Liver (tissue), 9 donors: ENCODE data around the gene TIGD1. TPM values are rescaled to one million over a fixed set of nuclear protein-coding genes. Genes with fewer than 3 reads are reported as not detected.

Source experiments
- DNase-seq: peaks from one replicate; pipeline ENCODE4 v3.0.0-alpha.2; 2017; ENCODE audit warnings: low spot score
- H3K27ac ChIP-seq, 2 donors: one replicate each; pipeline ENCODE4 v1.7.0; 2013; ENCODE audit warnings: inconsistent platforms in 2 of 2, low read length in 2 of 2, control low read depth in 1 of 2, low read depth in 1 of 2, mild to moderate bottlenecking in 1 of 2
- H3K27me3 ChIP-seq, 4 donors: one replicate each; pipeline versions ENCODE4 v1.6.1 to v1.7.0; 2013; ENCODE audit warnings: low read length in 3 of 4, inconsistent platforms in 1 of 4, mild to moderate bottlenecking in 1 of 4, moderate library complexity in 1 of 4; ENCODE audit not compliant: control insufficient read depth in 4 of 4, insufficient read depth in 4 of 4
- H3K36me3 ChIP-seq, 4 donors: one replicate each; pipeline versions ENCODE4 v1.6.1 to v1.7.0; 2013; ENCODE audit warnings: low read length in 3 of 4, mild to moderate bottlenecking in 3 of 4, low read depth in 1 of 4, moderate library complexity in 1 of 4; ENCODE audit not compliant: control insufficient read depth in 4 of 4, insufficient read depth in 3 of 4
- H3K4me1 ChIP-seq, 4 donors: one replicate each; pipeline versions ENCODE4 v1.6.1 to v1.7.0; 2013; ENCODE audit warnings: low read length in 3 of 4, mild to moderate bottlenecking in 3 of 4, moderate library complexity in 1 of 4; ENCODE audit not compliant: control insufficient read depth in 4 of 4, insufficient read depth in 4 of 4
- H3K4me3 ChIP-seq, 3 donors: one replicate each; pipeline versions ENCODE4 v1.6.1 to v1.7.0; 2013; ENCODE audit warnings: low read length in 3 of 3, control low read depth in 1 of 3, low read depth in 1 of 3, mild to moderate bottlenecking in 1 of 3
- H3K9ac ChIP-seq, 2 donors: one replicate each; pipeline ENCODE4 v1.7.0; 2013; ENCODE audit warnings: low read length in 2 of 2, mild to moderate bottlenecking in 2 of 2, moderate library complexity in 2 of 2, control low read depth in 1 of 2, low read depth in 1 of 2
- H3K9me3 ChIP-seq, 4 donors: one replicate each; pipeline versions ENCODE4 v1.6.1 to v1.7.0; 2013; ENCODE audit warnings: low read length in 3 of 4; ENCODE audit not compliant: control insufficient read depth in 4 of 4
- ATF3 ChIP-seq: IDR thresholded peaks from 2 replicates; pipeline ENCODE4 v1.6.1; 2016; ENCODE audit warnings: antibody characterized with exemption
- CTCF ChIP-seq: fragments of 150-350 bp; IDR thresholded peaks from 2 replicates; pipeline ENCODE4 v1.5.1; 2017; ENCODE audit warnings: improper control_type of control experiment, low read depth, low read length; ENCODE audit not compliant: missing input control
- FOXA1 ChIP-seq: IDR thresholded peaks from 2 replicates; pipeline ENCODE4 v1.6.1; 2016; ENCODE audit warnings: antibody characterized with exemption
- FOXA2 ChIP-seq: IDR thresholded peaks from 2 replicates; pipeline ENCODE4 v1.6.1; 2016; ENCODE audit warnings: antibody characterized with exemption
- GABPA ChIP-seq, 2 donors: IDR thresholded peaks in 1 of 2; conservative IDR thresholded peaks in 1 of 2; 2 replicates each; pipeline ENCODE4 v1.6.1; 2016; ENCODE audit warnings: antibody characterized with exemption in 2 of 2, mild to moderate bottlenecking in 1 of 2, moderate library complexity in 1 of 2
- HNF4A ChIP-seq, 2 donors: conservative IDR thresholded peaks; 2 replicates each; pipeline ENCODE4 v1.6.1; 2016; ENCODE audit warnings: antibody characterized with exemption in 2 of 2, mild to moderate bottlenecking in 2 of 2
- HNF4G ChIP-seq: IDR thresholded peaks from 2 replicates; pipeline ENCODE4 v1.6.1; 2016; ENCODE audit warnings: antibody characterized with exemption
- JUND ChIP-seq, 2 donors: IDR thresholded peaks; 2 replicates each; pipeline ENCODE4 v1.6.1; 2016; ENCODE audit warnings: antibody characterized with exemption in 2 of 2
- NR2F2 ChIP-seq: IDR thresholded peaks from 2 replicates; pipeline ENCODE4 v1.6.1; 2016; ENCODE audit warnings: antibody characterized with exemption
- RAD21 ChIP-seq, 2 donors: IDR thresholded peaks; 2 replicates each; pipeline ENCODE4 v1.6.1; 2016; ENCODE audit warnings: antibody characterized with exemption in 2 of 2, mild to moderate bottlenecking in 2 of 2
- RXRA ChIP-seq, 2 donors: IDR thresholded peaks; 2 replicates each; pipeline ENCODE4 v1.6.1; 2017 to 2018; ENCODE audit warnings: antibody characterized with exemption in 2 of 2, mild to moderate bottlenecking in 1 of 2
- SP1 ChIP-seq: IDR thresholded peaks from 2 replicates; pipeline ENCODE4 v1.6.1; 2018; ENCODE audit warnings: antibody characterized with exemption, mild to moderate bottlenecking
- YY1 ChIP-seq: IDR thresholded peaks from 2 replicates; pipeline ENCODE4 v1.6.1; 2016; ENCODE audit warnings: antibody characterized with exemption, mild to moderate bottlenecking
- WGBS: extraction: QIAGEN DNeasy Blood & Tissue Kit; methylation state at CpG from one replicate; pipeline ENCODE4 v1.1.7; 2013; 5-methylcytosine and 5-hydroxymethylcytosine counted together
- polyA plus RNA-seq, 2 donors: library from polyadenylated mRNA; stranded (reverse) in 1 of 2; unstranded in 1 of 2; fragments of 200-250 nt in 1 of 2; fragments of >200 nt in 1 of 2; fragmentation: Nextera tagmentation in 1 of 2; extraction: Ambion mirVana in 1 of 2; gene quantifications; one replicate each; pipeline versions ENCODE4 v1.2.1 to v1.2.3, GENCODE V29; 2013 to 2015
- total RNA-seq, 2 donors: library from RNA; depleted of rRNA; stranded (reverse); fragments of >200 nt; gene quantifications; one replicate each; pipeline ENCODE4 v1.2.3, GENCODE V29; 2014
- TF ChIP-seq, protein P1 (sequence below): IDR thresholded peaks from 2 replicates; pipeline ENCODE4 v1.6.1; 2016; ENCODE audit warnings: antibody characterized with exemption
- donor health status: healthy.
- donor health status: healthy.
- donor health status: healthy.
- donor health status: healthy.
- donor health status: healthy.

The TIGD1 gene
- total and polyA plus RNA-seq, 4 donors, result 0.50 to 3.0 (median 1.7) TPM

DNA sequence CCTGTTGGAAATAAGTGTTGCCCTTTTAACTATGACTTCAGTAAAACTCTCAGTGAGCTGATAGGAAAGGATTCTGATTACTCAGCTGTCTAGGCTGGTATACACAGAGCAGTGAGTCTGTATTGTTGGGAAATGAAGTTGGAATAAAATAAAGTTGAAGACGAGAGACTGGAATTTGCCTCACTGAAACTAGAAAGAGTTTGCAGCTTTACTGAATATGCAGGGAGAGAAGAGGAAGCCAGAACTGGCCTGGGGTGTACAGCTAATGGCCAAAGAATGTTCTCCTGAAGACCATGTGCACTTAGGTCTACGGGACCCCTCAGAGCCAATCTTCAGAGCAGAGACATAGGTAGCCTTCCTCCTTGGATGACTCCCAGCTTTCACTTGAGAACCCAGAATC, 26.6 kb upstream of the TIGD1 start:
- Histone ChIP-seq H3K27ac (peak overlapping the region; percentile 47 to 55), H3K9ac (no peak overlapping the region), H3K9me3 (no peaks in the 10 kb centered on the region), H3K27me3 (no peaks in the 10 kb centered on the region), H3K36me3 (peaks cover 0 to 4% (median under 1%) of the 10 kb centered on the region in 4 donors), H3K4me3 (no peak overlapping the region), H3K4me1 (peaks cover 12 to 70% (median 51%) of the 10 kb centered on the region in 4 donors)
- no peak for DNase-seq
- 38% methylated on average over 2 of the region's 2 CpGs for WGBS
- TF ChIP-seq RXRA (IDR thresholded peaks at IDR 0.05) (peak in 1 of 2 donors; percentile 28), CTCF (no peak), HNF4A (conservative IDR thresholded peaks at IDR 0.05) (peak in 1 of 2 donors; percentile 25), FOXA1 (no peak)

- Histone ChIP-seq H3K9me3 (no peaks in the 10 kb centered on the region), H3K36me3 (peaks cover 0 to 2% (median 0%) of the 10 kb centered on the region in 4 donors), H3K9ac (no peak overlapping the region), H3K4me1 (peaks cover 13 to 69% (median 55%) of the 10 kb centered on the region in 4 donors), H3K27ac (peak overlapping the region; percentile 60 to 78), H3K27me3 (no peaks in the 10 kb centered on the region), H3K4me3 (no peak overlapping the region)
- no peak for TF ChIP-seq NR2F2
- no peak for TF ChIP-seq GABPA (IDR thresholded peaks at IDR 0.05 in 1 of 2, conservative IDR thresholded peaks at IDR 0.05 in 1 of 2)
- TF ChIP-seq HNF4G, result no peak
- TF ChIP-seq CTCF, result no peak
- no peak for TF ChIP-seq YY1
- no peak for TF ChIP-seq ATF3
- TF ChIP-seq, protein P1, sequence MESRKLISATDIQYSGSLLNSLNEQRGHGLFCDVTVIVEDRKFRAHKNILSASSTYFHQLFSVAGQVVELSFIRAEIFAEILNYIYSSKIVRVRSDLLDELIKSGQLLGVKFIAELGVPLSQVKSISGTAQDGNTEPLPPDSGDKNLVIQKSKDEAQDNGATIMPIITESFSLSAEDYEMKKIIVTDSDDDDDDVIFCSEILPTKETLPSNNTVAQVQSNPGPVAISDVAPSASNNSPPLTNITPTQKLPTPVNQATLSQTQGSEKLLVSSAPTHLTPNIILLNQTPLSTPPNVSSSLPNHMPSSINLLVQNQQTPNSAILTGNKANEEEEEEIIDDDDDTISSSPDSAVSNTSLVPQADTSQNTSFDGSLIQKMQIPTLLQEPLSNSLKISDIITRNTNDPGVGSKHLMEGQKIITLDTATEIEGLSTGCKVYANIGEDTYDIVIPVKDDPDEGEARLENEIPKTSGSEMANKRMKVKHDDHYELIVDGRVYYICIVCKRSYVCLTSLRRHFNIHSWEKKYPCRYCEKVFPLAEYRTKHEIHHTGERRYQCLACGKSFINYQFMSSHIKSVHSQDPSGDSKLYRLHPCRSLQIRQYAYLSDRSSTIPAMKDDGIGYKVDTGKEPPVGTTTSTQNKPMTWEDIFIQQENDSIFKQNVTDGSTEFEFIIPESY, result no peak
- TF ChIP-seq FOXA2, result no peak
- TF ChIP-seq RAD21 (IDR thresholded peaks at IDR 0.05), result no peak
- TF ChIP-seq JUND (IDR thresholded peaks at IDR 0.05), result no peak
- no peak for TF ChIP-seq HNF4A (conservative IDR thresholded peaks at IDR 0.05)
- no peak for TF ChIP-seq SP1
- TF ChIP-seq RXRA (IDR thresholded peaks at IDR 0.05), result no peak
- WGBS, result 85% methylated on average over 1 of the region's 1 CpG
- DNase-seq, result no peak
These were observed 25.0 kb upstream of the TIGD1 start for GRCh38 chr2:232575404-232575746.
